GM19043 (cell line): Measurements from ENCODE around the gene PHF24.

Source experiments
- ATAC-seq: cut with Tn5 transposase; IDR thresholded peaks from one replicate; pipeline ENCODE4 v1.9.1; 2021; ENCODE audit warnings: low read depth; ENCODE audit not compliant: unreplicated experiment

The PHF24 gene

GRCh38 chr9:34982361-34982760 lies 24.3 kb downstream of the PHF24 start:
- ATAC-seq = no peak

- peak; percentile 70 for ATAC-seq
Measured at GRCh38 chr9:34983209-34983608, 25.1 kb downstream of the PHF24 start.

DNA sequence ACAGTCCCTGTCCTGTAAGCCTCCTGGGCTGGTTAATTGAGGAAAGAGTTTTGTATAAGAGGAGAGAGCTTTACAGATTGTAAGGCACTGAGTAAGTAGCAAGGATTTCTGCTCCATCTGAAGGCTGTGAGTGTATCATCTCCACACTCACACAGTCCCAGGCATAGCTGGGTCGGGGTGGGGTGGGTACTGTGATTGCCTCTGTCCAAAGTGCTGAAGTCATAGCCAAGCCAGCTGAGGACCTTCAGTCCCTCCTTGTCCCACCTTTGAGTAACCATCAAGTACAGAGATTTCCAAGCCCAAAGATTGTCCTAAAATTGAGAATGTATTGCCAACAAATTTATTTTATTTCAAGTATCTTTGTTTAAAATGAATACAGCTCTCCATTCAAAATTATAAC lies 26.0 kb downstream of the PHF24 start:
- no peak for ATAC-seq

DNA sequence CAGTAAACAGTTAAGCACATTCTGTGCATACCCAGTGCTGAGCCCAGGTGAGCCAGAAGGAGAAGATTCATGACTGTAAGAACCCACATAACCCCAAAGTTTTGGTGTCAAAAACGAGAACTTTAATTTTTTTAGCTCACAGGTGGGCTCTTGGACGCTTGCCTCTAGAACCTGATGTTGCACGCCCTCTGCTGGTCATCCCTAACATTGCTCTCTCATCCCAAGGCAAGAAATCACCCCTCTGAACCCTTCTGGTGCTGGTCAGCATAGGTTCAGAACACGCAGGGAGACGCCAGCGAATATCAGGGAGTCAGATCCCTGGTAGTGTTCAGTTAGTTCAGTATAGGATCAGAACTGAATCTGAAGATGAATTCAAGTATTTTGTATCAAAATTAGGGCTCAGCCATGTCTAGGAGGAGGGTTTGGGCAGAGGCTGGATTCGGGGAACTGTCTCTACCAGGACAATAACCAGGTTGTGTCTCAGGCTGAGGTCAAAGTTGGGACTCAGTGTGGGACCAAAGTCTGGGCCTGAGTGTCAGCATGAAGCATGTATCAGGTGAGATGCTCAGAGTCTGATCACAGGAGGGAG lies 27.3 kb downstream of the PHF24 start:
- ATAC-seq = no peak

DNA sequence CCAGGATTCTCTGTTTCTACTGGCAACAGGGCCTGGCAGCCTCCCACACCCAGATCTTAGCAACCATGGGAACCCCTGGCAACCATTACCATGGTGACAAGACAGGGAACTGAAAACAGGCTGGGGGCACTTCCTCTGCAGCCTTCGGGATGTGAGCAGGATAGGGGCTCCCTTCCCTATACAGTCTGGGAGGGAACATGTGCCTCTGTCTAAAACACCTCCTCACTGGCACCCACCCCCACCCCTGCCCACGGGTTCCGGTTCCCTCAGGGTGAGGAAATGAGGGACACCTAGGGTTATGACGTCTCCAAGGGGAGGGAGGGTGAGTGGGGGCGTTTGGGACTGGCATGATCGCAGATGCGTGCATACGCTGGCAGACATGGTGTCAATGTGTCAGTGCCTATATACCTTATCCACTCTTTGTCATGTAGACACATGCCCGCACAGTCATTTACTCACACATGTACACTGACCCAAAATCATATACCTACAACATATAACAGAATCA lies 28.5 kb downstream of the PHF24 start:
- ATAC-seq = no peak

- no peak for ATAC-seq
Measured at GRCh38 chr9:34987160-34987901, 29.2 kb downstream of the PHF24 start.

DNA sequence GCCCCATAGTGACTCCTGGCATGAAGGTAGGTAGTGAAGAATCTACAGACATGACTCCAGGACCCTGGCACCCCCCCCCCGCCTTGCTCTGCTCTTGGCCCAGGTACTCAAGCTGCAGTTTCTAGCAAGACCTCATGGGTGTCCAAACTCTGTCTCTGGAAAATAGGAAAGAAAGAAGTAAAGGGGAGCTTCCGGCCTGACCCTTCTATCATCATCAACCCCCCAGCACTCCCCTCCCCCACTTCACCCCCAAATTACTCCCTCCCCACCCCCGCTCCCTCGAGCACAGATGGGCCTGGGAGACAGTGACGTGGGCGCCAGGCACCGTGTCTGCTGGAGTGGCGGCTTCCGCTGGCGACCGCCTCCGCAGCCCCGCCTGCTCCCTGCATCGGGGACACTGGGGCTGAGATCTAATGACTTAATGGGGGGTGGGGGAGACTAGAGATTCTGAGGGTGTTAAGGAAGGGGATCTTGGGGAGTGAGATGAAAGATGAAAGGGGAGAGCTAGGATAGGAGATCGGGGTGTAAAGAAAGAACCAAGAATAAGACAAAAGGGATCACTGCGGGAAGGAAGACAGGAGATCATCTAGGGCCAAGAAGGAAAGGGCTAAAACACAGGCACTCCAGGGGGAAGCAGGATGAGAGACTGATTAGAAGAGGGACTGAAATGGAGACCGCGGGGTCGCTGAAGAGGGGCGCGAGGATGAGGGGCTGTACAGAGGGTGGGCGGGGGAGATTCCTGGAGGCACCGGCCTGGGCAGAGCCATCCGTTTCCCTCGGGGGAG lies 30.3 kb downstream of the PHF24 start:
- ATAC-seq = no peak

DNA sequence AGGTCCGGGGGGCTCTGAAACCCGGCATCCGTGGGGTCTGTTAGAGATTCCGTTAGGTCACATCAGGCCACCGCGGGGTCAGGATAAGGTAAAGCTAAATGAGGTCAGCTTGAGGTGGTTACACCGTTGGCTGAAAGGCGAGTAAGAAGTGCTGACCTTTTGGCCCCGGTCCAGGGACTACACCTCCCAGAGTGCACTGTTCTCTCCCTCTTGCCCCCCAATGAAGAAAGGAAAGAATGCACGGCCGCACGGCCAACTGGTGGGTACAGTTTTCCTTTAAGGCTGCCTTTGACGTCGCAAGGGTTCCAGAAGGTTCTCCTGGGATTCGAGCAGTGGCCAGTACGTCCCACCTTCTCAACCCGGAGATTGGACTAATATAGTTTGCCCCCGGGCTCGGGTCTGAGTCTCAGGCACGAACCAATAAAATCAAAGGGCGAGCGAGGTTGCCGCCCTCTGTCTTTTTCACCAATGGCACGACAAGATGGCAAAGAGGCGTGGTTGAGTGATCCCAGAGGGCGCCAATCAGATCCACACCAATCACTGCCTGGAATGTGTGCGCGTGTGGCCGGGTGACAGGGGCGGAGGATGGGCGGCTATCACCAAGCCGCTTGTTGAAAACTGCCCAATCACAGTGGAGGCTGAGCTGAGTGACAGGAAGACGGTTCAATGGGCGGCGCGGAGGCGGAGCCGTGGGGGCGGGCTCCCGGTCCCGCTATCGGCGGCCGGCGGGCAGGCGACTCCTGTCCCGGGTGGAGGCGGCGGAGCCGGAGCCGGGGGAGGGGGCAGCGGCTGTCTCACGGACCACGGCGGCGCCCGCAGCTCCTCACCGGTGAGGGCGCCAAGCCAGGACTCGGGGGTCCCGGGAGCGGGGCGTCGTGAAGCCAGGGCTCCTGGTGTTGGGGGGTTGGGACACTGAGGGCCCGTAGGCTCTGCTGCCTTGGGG lies 31.2 kb downstream of the PHF24 start, which contains the start of gene DNAJB5:
TSS of gene DNAJB5 (plus strand) at position 743 of the 943 bp plus-strand sequence. CDS start 886 bp downstream, outside the sequence.
- ATAC-seq = peak; percentile 82

DNA sequence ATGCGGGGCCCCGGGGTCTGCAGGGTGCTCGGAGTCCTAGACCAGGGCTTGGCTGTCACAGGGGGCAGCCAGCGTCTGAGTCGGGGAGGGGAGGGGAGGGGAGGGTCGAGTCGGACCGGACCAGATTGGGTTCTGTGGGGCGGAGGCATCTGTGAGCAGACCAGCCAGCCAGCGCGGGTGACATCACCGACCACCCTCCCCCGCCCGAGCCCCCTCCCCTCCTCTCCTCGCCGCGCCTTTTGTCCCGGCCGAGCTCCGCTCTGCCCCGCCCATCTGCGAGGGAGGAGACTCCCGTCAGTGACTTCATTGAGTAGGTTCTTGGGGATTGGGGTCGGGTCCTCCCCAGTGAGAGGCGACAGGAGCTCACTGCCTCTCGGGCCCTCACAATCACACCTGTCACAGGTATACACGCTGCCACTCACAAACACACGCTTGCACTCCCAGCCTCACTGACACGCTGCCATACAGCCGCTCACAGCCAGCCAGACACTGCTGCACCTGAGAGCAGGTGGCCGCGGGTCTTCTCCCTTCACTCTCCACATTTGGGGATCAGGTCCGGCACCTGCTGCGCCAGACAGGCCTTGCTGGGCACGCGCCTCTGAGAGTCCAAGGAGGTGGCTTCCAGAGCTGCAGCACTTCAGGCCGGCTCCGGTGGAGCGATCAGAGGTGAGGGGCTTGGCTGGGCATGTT lies 32.0 kb downstream of the PHF24 start:
- ATAC-seq = no peak

- no peak for ATAC-seq
Measured at GRCh38 chr9:34990908-34991606, 33.0 kb downstream of the PHF24 start.

- ATAC-seq = no peak
Measured at GRCh38 chr9:34991607-34992375, 33.7 kb downstream of the PHF24 start.

GRCh38 chr9:34992376-34992951 lies 34.4 kb downstream of the PHF24 start:
- ATAC-seq = no peak

- no peak for ATAC-seq
Measured at GRCh38 chr9:34993502-34994259, 35.6 kb downstream of the PHF24 start.

- no peak for ATAC-seq
Measured at GRCh38 chr9:34994260-34994899, 36.3 kb downstream of the PHF24 start.

DNA sequence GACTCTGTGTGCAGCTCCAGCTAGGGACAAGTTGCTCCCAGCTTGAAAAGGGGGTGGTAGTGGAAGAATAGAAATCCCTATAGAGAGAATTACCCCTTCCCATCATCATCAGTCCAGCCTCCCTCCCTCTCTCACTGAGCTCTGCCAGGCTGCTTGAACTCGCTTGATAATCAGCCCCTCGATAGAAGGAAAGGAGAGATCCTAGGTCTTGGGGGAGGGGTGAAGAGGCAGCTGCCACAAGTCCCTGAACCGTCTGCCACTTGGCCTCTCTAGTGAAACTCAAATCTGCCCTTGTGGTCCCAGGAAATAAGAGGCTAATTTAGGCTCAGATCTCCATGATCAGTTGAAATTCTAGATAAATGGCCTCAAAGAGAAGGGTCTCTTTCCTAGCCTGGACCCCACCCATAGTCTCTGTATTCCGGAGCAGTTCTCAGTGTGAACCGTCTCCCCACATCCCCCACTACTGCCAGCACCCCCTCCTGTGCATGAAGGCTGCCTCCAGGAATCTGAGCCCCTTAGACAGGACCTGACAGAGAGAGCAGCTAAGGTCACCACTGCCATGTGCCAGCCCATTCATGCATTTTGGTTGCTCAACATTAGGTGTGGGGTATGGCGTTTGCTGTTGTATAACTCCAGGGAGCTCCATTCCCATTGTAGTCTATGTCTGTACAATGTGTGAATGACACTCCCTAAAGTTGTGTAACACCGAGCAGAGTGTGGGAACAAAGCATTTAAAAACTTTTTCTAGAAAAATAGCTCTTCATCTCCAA lies 37.0 kb downstream of the PHF24 start:
- no peak for ATAC-seq

- no peak for ATAC-seq
Measured at GRCh38 chr9:34995670-34996060, 37.6 kb downstream of the PHF24 start.
